Measurements from ENCODE around the gene GLO1.

GRCh38 chr6:38637756-38638155, 65.2 kb downstream of the GLO1 start:
- TF ChIP-seq CTCF (IDR thresholded peaks at IDR 0.05; ENCODE audit: borderline replicate concordance, extremely low read depth, low read length, poor library complexity, severe bottlenecking) (no peak), EZH2 (IDR thresholded peaks at IDR 0.05; ENCODE audit: borderline replicate concordance, low read depth, low read length, severe bottlenecking) (no peak)
